ENCODE measurements around the gene C11orf16. TPM values are rescaled to one million over a fixed set of nuclear protein-coding genes. Genes with fewer than 3 reads are reported as not detected.

C11orf16 gene
- total and polyA plus RNA-seq, 2 donors (not counting 3 experiments of a cell fraction or from before 2014, with no cell fraction given): not detected

DNA sequence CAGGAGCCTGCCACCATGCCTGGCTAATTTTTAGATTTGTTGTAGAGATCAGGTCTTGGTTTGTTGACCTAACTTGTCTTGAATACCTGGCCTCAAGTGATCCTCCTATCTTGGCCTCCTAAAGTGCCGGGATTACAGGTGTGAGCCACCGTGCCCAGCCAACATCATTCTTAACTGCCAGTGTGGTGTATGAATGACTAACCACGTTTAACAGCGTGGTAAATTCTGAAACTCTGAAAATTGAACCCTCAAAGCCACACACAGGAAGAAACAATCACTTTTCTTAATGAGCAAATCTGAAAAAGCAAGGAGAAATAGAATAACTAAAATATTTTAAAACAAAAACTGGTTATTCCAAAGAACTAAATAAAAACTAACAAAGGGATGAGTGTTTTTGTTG is 24.1 kb upstream of the C11orf16 start:
- FAIRE-seq: no peak
- H4K20me1 ChIP-seq (replicated peaks; ENCODE audit: control insufficient read depth, extremely low read depth, insufficient read depth, low read length): no peaks in the 10 kb centered on the region
- H3K9ac ChIP-seq (replicated peaks; ENCODE audit: extremely low read depth, insufficient read depth, low read length): no peak overlapping the region
- ChIA-PET CTCF (interaction anchor here (1.0 to 1.3 kb wide), 4 partner anchors 8 to 43 kb away, joined by 3 to 4 read pairs (median 4); partner anchors contain the start of gene ASCL3), POLR2A (no interaction called here)
- no peaks in the 10 kb centered on the region for H3K9me1 ChIP-seq (replicated peaks; ENCODE audit: control insufficient read depth, extremely low read depth, insufficient read depth, low read length)
- no peak overlapping the region for H2AFZ ChIP-seq (ENCODE audit: low read depth, low read length)
- peaks cover 5 to 6% of the 10 kb centered on the region in 2 experiments for H3K36me3 ChIP-seq (ENCODE audit: control insufficient read depth in 2 of 2, extremely low read depth in 1 of 2, insufficient read depth in 2 of 2, low read length in 2 of 2)
- no peaks in the 10 kb centered on the region for H3K4me1 ChIP-seq (ENCODE audit: control insufficient read depth, extremely low read depth, insufficient read depth, low read length)
- no peak overlapping the region for H3K4me2 ChIP-seq (ENCODE audit: insufficient read depth, low read length)
- H3K27ac ChIP-seq (ENCODE audit: insufficient read depth, low read depth, low read length): no peak overlapping the region
- H3K4me3 ChIP-seq (replicated peaks in 1 of 3; ENCODE audit: insufficient read depth in 1 of 3, low read depth in 1 of 3, low read length in 3 of 3): no peak overlapping the region
- no peaks in the 10 kb centered on the region for H3K27me3 ChIP-seq (ENCODE audit: control insufficient read depth in 2 of 2, insufficient read depth in 2 of 2, low read length in 2 of 2)
- no TSS peak for BruUV-seq (replicated peaks)
- dilution Hi-C loops (cut with MboI; ENCODE audit: extremely low pct_ligation_motif_present, low sequenced_read_pairs): no loop called here
- DNase-seq (ENCODE audit: low read depth, low spot score): no peak
- intact Hi-C loops (cut with micrococcal nuclease): loop anchor here (5.0 kb wide), 2 partner anchors 125 to 345 kb away; no protein-coding TSS in a partner anchor
- peaks cover 12% of the 10 kb centered on the region for H3K79me2 ChIP-seq (ENCODE audit: control insufficient read depth, insufficient read depth, low read length)
- no peaks in the 10 kb centered on the region for H3K9me3 ChIP-seq (replicated peaks; ENCODE audit: control insufficient read depth, insufficient read depth, low read length)
- TF ChIP-seq POLR2A (IDR thresholded peaks at IDR 0.05; ENCODE audit: low read depth, low read length): no peak
- TF ChIP-seq, protein P1, sequence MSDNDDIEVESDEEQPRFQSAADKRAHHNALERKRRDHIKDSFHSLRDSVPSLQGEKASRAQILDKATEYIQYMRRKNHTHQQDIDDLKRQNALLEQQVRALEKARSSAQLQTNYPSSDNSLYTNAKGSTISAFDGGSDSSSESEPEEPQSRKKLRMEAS (IDR thresholded peaks at IDR 0.05; ENCODE audit: insufficient read depth, insufficient read length): no peak
- no peak for TF ChIP-seq FOS (IDR thresholded peaks at IDR 0.05; ENCODE audit: borderline replicate concordance, insufficient read depth, low read length)
- no peak for TF ChIP-seq JUN (IDR thresholded peaks at IDR 0.05; ENCODE audit: borderline replicate concordance, insufficient read depth, insufficient read length, low read depth)
- no peak for TF ChIP-seq MYC (IDR thresholded peaks at IDR 0.05; ENCODE audit: low read depth, low read length)
- TF ChIP-seq GATA2 (IDR thresholded peaks at IDR 0.05; ENCODE audit: insufficient read depth, insufficient read length, low read depth, low read length): no peak
- TF ChIP-seq POLR2AphosphoS5 (IDR thresholded peaks at IDR 0.05; ENCODE audit: insufficient read depth, low read depth, low read length): no peak
- no peak for TF ChIP-seq EZH2 (IDR thresholded peaks at IDR 0.05; ENCODE audit: borderline replicate concordance, low read depth, low read length, severe bottlenecking)
- no peak for TF ChIP-seq CTCF (IDR thresholded peaks at IDR 0.05; ENCODE audit: extremely low read depth in 1 of 2, insufficient read depth in 1 of 2, low read depth in 1 of 2, low read length in 2 of 2)
